Right ventricle myocardium superior (tissue), 1 donor: ENCODE results near the gene GRIA4. TPM values are rescaled to one million over a fixed set of nuclear protein-coding genes. Genes with fewer than 3 reads are reported as not detected.
A peak's percentile ranks its signal among the peaks of the same experiment; 100 is the strongest.

Experiments
- ATAC-seq: fragments of 200-7000 bp; cut with Tn5 transposase; one replicate; pipeline ENCODE4 v1.9.1; 2020; ENCODE audit warnings: mild to moderate bottlenecking; ENCODE audit not compliant: poor library complexity
- DNase-seq: peaks from one replicate; pipeline ENCODE4 v3.0.0-alpha.2; 2020
- intact Hi-C: fragments of 100-400 bp; cut with DNase I; formaldehyde crosslinking; loops from one replicate; pipeline ENCODE4 v1.11.2; 2022
- total RNA-seq: library from RNA; stranded (reverse); fragmentation: NEBNext Ultra II Directional; extraction: Animal tissue kit (Norgen Biotek cat#: 25700); gene quantifications from one replicate; pipeline ENCODE4 v1.2.1, GENCODE V29; 2021
- donor health status: DM: no; HTN: yes; CAD: no; lungs with severe emphysema.

The GRIA4 gene
- total RNA-seq, 1 donor from 2014 or later, result not detected

- DNase-seq, result no peak
- ATAC-seq, result peak; percentile 67
- intact Hi-C loops, result no loop called here
Measured at GRCh38 chr11:106012744-106013143, 402.9 kb downstream of the GRIA4 start.

GRCh38 chr11:106014035-106014434 is 404.2 kb downstream of the GRIA4 start:
- intact Hi-C loops, result no loop called here
- no peak for DNase-seq

GRCh38 chr11:106014620-106015019 is 404.7 kb downstream of the GRIA4 start:
- no peak for ATAC-seq
- intact Hi-C loops, result no loop called here
- DNase-seq, result no peak

More at GRCh38 chr11:106014035-106014434, 404.2 kb downstream of the GRIA4 start:
- no peak for ATAC-seq

GRCh38 chr11:106015066-106015465 is 405.2 kb downstream of the GRIA4 start:
- no peak for ATAC-seq
- intact Hi-C loops, result no loop called here
- DNase-seq, result no peak

- DNase-seq (no peak), ATAC-seq (no peak)
- intact Hi-C loops, result no loop called here
Measured at GRCh38 chr11:106017093-106017492, 407.2 kb downstream of the GRIA4 start.

- DNase-seq, result no peak
- intact Hi-C loops, result no loop called here
- peak; percentile 4 for ATAC-seq
Measured at GRCh38 chr11:106021181-106021966, 411.5 kb downstream of the GRIA4 start.

- intact Hi-C loops, result no loop called here
- peak; percentile 99 for DNase-seq
Measured at GRCh38 chr11:106021967-106022794, 412.3 kb downstream of the GRIA4 start, which contains the start of gene MSANTD4. MSANTD4 (minus strand) TSS chr11:106022240; CDS start chr11:106010917, 11,323 bp downstream.

GRCh38 chr11:106022795-106023275 is 413.0 kb downstream of the GRIA4 start:
- DNase-seq, result no peak
- ATAC-seq, result no peak
- intact Hi-C loops, result no loop called here

More at GRCh38 chr11:106021967-106022794, 412.3 kb downstream of the GRIA4 start, which contains the start of gene MSANTD4:
- peak; percentile 99 for ATAC-seq

GRCh38 chr11:106030609-106031008 is 420.7 kb downstream of the GRIA4 start:
- no peak for ATAC-seq
- intact Hi-C loops, result no loop called here
- no peak for DNase-seq

GRCh38 chr11:106031202-106031810 is 421.4 kb downstream of the GRIA4 start:
- DNase-seq, result no peak
- intact Hi-C loops, result no loop called here
- no peak for ATAC-seq
